HG03103 (cell line): ENCODE measurements around the gene MESP2.
A peak's percentile ranks its signal among the peaks of the same experiment; 100 is the strongest.

Experiments
- ATAC-seq: cut with Tn5 transposase; IDR thresholded peaks from one replicate; pipeline ENCODE4 v1.9.1; 2021; ENCODE audit warnings: low read depth; ENCODE audit not compliant: unreplicated experiment

Gene MESP2, protein sequence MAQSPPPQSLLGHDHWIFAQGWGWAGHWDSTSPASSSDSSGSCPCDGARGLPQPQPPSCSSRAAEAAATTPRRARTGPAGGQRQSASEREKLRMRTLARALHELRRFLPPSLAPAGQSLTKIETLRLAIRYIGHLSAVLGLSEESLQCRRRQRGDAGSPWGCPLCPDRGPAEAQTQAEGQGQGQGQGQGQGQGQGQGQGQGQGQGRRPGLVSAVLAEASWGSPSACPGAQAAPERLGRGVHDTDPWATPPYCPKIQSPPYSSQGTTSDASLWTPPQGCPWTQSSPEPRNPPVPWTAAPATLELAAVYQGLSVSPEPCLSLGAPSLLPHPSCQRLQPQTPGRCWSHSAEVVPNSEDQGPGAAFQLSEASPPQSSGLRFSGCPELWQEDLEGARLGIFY

DNA sequence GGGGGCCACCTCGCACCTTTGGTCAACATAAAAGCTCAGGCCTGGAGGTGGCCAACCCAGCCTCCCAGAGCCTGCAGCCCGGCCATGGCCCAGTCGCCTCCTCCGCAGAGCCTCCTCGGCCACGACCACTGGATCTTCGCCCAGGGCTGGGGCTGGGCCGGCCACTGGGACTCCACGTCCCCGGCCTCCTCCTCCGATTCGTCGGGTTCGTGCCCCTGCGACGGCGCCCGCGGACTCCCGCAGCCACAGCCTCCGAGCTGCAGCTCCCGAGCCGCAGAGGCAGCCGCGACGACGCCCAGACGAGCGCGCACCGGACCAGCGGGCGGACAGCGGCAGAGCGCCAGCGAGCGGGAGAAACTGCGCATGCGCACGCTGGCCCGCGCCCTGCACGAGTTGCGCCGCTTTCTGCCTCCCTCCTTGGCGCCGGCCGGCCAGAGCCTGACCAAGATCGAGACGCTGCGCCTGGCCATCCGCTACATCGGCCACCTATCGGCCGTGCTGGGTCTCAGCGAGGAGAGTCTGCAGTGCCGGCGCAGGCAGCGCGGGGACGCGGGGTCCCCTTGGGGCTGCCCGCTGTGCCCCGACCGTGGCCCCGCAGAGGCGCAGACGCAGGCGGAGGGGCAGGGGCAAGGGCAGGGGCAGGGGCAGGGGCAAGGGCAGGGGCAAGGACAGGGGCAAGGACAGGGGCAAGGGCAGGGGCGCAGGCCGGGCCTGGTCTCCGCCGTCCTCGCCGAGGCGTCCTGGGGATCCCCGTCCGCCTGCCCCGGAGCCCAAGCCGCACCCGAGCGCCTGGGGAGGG lies at the start of gene MESP2:
Gene MESP2 (plus strand): TSS at position 59 of the 799 bp plus-strand sequence. CDS start 26 bp downstream, at position 85.
- ATAC-seq = no peak

DNA sequence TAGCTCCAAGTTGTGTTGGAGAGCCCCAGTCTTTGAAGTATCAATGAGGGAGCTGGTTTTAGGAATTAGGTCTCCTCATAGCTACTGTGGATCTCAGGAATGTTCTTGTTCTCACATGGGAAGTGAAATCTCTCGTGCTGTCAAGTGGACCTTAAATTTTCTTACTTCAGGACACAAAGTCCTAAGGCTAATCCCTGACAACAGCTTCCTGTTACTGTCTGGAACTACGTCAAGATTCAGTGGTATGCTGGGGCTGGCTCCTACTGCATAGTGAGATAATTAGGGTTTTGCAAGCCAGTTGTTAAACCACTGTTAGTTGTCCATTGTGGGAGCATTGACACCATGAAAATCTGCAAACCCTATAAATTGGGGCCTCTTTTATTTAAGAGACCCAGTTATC lies 47.9 kb upstream of the MESP2 start:
- ATAC-seq = no peak

DNA sequence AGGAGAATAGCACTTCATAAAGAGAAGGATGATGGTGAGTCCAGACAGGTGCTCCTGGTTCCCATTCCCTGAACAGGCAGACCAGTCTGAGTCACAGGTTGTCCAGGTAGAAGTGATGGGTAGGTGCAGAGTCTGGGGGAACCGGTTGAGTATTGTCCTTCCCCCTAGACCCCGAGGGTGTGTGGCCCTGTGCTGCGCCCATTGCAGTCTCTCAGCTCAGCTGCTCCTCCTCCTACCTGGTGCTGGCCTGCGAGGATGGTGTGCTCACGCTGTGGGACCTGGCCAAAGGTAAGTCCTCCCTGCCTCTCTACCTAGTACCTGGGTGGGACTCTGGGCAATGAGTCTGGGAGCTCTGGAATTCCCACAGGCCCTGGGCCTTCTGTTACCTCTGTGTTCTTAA lies 44.9 kb upstream of the MESP2 start:
- ATAC-seq = no peak

DNA sequence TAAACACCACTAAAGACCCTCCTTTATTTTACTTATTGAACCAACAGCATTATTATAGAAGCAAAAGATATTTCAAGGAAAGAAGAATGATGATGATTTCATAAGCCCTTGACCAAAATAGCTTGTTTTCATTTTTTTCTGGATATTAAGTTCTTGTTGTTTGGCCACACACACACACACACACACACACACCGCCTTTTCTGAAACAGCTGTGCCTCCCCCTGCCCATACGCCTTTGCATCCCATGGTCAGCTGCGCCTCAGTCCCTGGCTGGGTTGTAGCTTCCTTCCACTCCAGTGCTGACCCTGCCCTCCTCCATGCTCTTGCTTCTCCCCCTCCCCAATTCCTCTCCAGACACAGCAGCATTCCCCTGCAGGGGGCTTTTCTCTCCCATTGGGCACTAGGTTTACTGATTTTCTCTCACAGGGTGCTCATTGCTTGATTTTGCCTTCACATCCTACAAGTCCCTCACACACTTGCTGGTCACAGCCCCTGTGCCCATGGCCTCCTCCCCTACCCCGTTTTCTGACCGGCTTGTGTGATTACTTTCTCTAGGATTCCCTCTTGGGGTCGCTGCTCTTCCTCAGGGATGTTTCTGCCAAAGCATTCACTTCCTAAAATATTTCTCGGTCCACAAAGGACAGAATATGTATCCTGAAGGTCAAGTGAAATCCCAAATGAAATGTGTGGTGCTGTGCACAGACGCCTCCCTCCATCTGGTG lies 43.5 kb upstream of the MESP2 start:
- ATAC-seq = no peak

DNA sequence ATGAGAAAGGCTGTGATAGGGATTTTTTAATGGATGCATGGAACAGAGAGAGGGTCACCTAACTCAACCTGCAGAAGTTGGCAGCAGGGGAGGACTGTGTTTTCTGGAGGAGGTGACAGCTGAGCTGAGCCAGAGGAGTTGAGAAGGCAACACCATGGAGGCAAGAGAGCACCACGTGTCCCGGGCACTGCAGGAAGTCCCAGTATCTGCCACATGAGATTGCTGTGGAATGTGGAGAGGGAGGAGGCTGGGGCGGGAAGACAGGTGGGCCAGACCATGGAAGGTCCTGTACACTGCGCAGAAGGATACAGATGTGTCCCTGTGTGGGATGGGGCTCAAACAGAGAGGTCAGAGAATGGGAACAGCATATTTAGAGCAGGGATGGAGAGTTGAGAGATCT lies 40.4 kb upstream of the MESP2 start:
- ATAC-seq = no peak

DNA sequence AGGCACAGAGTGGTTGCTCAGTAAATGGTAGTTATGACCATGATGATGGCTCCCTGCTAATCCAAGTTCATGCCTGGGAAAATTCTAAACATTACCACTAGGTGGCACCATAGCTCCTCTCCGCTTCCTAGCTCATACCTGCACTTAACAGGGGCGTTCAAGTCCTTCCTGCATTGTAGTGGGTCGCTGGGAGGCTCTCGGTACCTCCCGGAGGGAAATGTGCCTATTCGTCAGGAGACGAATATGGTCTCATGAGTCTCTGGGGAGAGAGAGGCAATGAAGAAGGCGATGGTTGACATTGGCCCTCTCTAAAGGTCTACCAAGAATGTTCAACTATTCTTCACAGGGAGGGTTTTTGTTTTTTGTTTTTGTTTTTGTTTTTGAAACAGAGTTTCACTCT lies 36.0 kb upstream of the MESP2 start:
- no peak for ATAC-seq

DNA sequence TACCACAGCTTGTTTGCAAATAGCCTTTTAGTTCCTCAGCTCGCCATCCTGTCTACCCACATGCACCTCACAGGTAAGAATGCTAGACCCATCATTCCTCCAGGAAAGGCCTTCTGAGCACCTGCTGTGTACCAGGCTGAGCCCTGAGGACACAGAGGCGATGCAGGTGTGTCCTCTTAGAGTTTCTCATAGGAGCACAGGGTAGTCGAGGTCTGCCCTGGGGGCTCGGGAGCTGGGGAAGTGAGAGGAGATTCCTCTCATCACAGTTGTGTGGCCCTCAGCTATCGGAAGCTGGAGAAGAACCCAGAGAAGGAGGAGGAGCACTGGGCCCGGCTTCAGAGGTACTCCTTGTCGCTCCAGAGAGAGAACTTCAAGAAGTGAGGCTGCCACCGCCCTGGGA lies 33.1 kb upstream of the MESP2 start:
- ATAC-seq = no peak

DNA sequence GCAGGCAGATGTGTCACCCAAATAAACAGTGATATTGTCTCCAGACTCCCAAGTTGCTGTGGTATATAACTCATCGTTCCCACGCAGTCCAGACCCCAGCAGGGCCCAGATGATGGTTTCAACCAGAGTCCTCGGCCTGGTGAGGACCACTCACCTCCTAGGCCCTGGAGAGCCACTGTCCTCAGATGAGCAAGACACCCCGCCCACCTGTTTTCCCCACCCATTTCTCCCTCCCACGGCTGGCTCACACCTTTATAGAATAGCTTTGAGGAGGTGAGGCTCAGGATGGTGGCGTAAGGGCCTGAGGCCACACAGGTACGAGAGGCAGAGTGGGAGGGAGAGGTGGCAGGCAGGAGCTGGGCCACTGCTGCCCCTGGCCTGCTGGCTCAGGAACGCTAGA lies 32.5 kb upstream of the MESP2 start:
- ATAC-seq = no peak

DNA sequence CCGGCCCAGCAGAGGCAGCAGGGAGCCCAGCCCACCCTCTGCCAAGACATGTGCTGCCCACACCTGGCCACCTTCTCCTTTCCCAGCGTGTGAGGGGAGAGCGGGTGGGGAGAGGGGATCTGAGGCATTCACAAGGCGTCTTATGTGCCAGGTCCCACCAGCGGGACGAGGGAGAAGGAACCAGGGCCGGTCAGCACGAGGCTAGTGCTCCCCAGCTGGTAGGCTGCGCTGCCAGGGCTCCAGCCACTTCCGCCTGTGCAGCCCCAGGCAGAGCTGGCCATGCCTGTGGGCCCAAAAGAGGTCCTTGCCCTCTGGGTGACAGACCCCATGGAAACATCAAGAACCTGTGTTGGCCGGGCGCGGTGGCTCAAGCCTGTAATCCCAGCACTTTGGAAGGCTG lies 31.0 kb upstream of the MESP2 start:
- ATAC-seq = no peak

DNA sequence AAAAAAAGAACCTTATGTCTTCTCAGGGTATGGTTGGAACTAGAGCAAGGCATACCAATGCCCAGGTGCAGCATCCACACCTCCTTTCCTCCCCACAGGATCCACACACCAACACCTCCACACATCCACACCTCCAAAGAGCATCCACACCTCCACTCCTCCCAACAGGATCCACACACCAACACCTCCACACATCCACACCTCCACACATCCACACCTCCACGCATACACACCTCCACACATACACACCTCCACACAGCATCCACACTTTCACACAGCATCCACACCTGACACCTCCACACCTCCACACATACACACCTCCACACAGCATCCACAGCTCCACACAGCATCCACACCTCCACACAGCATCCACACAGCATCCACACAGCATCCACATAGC lies 30.4 kb upstream of the MESP2 start:
- no peak for ATAC-seq

DNA sequence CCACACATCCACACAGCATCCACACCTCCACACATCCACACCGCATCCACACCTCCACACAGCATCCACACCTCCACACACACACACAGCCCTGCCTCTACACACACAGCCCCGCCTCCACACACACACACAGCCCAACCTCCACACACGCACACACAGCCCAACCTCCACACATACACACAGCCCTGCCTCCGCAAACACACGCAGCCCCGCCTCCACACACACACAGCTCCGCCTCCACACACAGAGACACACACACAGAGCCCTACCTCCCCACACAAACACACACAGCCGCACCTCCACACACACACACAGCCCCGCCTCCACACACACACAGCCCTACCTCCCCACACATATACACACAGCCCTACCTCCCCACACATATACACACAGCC lies 29.7 kb upstream of the MESP2 start:
- no peak for ATAC-seq

DNA sequence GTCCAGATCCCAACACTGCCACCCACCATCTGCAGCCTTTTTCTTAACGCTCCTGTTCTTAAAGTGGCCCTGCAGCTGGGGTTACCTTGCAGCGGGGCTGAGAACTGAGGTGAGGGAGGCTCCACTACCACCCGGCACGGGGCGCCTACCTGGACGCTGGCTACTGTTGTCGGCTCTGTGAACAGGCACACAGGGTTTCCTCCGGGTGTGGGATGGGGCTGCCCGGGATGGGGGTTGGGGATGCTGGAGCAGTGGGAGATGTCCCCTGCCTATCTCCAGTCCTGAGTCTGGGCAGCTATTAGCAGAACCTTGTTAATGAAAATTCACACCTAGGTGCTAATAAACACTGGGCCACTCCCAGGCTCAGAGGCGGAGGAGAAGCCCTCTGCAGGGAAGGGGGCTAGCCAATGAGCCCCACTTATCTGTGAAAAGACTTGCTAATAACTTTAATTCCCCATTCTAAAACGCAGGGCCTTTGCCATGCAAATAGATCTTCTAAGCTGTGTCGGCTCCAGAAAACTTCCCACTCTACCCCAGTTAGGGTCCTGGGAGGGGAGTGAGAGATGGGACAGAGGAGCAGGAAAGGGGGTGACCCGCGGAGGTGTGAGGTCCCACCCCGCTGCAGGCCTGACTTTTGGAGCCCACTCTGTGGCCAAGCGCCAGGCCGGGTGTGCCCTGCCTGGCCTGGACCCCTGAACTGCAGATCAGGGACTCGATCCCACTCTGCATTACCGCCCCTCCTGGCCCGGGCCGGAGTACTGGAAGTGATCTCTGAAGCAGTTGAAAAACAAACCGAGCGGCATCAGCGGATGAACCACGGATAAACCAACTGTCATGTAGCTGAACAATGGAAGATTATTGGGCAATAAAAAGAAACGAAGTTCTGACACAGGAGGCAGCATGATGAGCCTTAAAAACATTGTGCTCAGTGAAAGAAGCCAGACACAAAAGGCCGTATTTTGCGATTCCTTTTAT lies 28.1 kb upstream of the MESP2 start:
- no peak for ATAC-seq

DNA sequence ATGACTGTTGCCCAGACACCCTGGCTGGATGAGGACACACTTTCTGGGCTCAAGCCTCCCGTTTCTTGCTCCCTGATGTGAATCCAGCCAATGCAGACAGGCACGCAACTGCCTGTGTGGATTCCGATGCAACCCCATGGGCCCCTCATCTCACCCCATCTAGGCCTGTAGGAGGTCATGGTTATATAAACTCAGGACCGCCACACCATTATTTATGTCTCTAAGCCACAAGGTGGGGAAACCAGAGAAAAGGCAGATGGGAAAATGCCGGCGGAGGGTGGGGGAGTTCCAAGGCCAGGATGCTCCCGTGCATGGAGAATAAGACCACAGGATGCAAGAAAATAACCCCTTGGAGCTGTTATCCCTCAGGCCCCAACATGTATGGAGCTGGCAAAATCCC lies 27.1 kb upstream of the MESP2 start:
- no peak for ATAC-seq

DNA sequence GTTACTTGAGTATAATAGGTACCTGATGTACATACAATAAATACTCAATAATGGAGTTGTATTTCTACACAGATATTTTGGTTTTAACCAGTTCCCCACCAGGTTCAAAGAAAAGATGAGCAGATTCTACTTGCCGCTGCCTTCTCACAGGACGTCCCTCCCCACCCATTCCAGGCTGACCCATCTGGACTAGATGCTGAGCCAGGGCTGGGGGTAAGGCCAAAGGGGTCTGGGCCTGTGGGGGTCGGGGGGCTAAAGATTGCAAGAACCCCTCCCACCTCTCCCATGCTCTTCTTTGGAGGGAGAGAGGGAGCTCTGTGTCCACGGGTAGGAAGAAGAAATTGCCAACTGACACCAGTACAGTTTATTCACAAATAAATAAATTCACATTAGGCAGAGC lies 26.6 kb upstream of the MESP2 start:
- ATAC-seq = no peak

DNA sequence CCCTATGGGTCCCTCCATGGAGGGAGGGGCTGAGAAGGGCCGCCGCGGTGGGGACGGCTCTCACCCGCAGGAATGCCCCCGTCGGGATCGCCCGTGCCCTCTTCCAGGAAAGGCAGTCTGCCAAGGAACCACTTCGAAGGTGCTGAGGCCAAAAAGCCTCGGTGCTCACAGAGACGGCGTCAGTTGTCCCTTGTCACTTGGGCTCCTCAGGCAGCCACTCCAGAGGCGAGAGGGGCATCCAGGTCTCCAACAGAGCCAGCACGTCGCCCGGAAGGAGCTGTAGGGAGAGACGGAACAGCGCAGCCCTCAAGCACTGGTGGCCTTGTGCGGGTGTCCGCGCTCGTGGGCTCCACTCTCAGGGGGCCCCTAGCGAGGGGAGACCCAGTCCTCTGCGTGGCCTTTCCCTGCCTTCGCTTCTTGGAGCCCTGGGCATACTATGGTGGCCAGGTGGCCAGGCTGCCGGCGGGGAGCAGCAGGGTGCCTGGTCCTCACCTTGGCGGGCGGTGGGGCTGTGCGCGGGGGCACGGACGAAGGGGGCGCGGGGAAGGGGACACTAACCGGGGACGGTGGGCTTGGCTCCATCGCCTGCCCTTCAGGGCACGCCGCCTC lies 26.1 kb upstream of the MESP2 start:
- ATAC-seq = peak; percentile 5

DNA sequence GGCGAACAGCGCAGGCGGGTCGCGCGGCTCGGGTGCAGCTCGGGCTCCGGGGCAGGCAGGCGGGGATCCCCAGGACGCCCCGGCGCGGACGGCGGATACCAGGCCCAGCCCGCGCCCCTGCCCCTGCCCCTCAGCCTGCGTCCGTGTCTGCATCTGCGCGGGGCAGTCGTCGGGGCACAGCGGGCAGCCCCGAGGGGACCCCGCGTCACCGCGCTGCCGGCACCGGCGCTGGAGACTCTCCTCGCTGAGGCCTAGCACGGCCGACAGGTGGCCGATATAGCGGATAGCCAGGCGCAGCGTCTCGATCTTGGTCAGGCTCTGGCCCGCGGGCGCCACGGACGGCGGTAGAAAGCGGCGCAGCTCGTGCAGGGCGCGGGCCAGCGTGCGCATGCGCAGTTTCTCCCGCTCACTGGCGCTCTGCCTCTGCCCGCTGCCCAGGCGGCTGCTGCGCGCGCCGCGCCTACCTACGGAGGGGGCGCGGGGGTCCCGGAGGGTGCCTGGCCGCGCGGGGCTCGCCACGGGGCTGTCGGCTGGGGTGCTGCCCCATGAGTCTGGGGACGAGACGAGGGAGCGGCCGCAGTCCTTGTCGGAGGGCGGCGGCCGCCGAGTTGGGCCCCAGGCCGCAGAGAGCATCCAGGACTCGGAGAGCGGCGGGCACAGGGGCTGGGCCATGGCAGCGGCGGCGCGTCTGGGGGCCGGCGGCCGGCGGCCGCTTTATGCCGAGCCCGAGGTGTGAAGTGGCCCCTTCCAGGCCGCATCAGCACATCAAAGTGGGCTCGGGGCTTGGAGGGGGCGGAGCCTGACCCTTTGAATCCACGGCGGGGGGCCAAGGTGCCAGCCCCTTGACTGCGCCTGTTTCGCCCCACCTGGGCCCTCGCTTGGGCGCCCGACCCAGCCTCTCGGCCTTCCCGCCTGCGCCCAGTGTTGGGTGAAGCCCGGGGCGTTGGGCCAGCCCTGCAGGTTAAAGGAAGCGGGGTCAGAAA lies 25.3 kb upstream of the MESP2 start, which contains the start of gene MESP1:
Gene MESP1 (minus strand): TSS at position 690 of the 983 bp plus-strand sequence. CDS start 18 bp downstream, at position 672.
- ATAC-seq = peak; percentile 89

DNA sequence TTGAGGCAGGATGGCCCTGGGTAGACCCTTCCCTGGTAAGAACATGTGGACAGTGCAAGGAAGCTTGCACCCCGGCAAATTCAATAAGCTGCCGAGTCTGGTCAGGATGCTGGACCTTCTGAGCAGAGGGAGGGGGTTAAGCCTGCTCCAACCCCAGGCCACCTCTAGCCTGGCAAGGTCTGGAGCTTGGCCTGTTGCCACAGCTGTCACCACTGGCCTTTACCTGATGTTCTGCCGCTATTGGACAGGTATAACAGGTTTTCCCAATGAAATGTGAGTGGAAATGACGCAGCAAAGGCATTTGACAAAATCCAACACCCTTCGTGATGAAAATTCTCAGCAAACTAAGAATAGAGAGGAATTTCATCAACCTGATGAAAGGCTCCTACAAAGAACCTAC lies 24.4 kb upstream of the MESP2 start:
- no peak for ATAC-seq

DNA sequence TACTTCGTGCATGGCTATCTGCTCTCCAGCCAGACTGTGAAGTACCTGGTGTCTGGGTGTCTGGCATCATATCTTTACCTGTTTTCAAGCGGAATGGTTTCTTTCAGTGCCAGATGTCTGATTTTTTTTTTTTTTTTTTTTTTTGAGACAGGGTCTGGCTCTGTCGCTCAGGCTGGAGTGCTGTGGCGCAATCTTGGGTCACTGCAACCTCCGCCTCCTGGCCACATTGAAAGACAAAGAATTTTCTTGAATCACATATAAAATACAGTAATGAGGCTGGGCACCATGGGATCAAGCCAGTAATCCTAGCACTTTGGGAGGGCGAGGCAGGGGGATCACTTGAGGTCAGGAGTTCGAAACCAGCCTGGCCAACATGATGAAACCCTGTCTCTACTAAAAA lies 22.3 kb upstream of the MESP2 start:
- no peak for ATAC-seq
